Measurements from ENCODE around the gene WDR48. TPM values are rescaled to one million over a fixed set of nuclear protein-coding genes. Genes with fewer than 3 reads are reported as not detected.

Gene WDR48
- total and polyA plus RNA-seq, 2 experiments from 2014 or later, result 27.2 to 54.3 TPM

- no peak for ATAC-seq
- H3K27ac ChIP-seq (ENCODE audit: low read depth), result no peak overlapping the region
- H3K27ac Mint-ChIP-seq, result no peak overlapping the region
- no peak overlapping the region for H3K4me2 ChIP-seq
- no peaks in the 10 kb centered on the region for H3K4me1 Mint-ChIP-seq
- peaks cover 29% of the 10 kb centered on the region; the same call in 2 of the 3 replicates for H3K36me3 Mint-ChIP-seq (ENCODE audit: low read depth)
- H3F3A ChIP-seq (replicated peaks; ENCODE audit: low read depth), result no peaks in the 10 kb centered on the region
- H3K9me3 Mint-ChIP-seq, result no peaks in the 10 kb centered on the region
- DNase-seq (ENCODE audit: low spot score), result no peak
- no peaks in the 10 kb centered on the region for H3K27me3 ChIP-seq (ENCODE audit: insufficient read depth)
- TF ChIP-seq STAT1 (IDR thresholded peaks at IDR 0.05; ENCODE audit: unreplicated experiment) (no peak), EZH2phosphoT487 (IDR thresholded peaks at IDR 0.05; ENCODE audit: unreplicated experiment) (no peak), CREB1 (CRISPR knock-in tag; IDR thresholded peaks at IDR 0.05; ENCODE audit: low read depth) (no peak), ZNF462 (CRISPR knock-in tag; IDR thresholded peaks at IDR 0.05) (no peak), EZH2 (IDR thresholded peaks at IDR 0.05; ENCODE audit: low read depth, unreplicated experiment) (no peak)
- TF ChIP-seq, protein P1, sequence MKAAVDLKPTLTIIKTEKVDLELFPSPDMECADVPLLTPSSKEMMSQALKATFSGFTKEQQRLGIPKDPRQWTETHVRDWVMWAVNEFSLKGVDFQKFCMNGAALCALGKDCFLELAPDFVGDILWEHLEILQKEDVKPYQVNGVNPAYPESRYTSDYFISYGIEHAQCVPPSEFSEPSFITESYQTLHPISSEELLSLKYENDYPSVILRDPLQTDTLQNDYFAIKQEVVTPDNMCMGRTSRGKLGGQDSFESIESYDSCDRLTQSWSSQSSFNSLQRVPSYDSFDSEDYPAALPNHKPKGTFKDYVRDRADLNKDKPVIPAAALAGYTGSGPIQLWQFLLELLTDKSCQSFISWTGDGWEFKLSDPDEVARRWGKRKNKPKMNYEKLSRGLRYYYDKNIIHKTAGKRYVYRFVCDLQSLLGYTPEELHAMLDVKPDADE (IDR thresholded peaks at IDR 0.05), result no peak
- no peaks in the 10 kb centered on the region for H3K9me2 ChIP-seq (ENCODE audit: insufficient read depth)
- no peaks in the 10 kb centered on the region for H3K79me2 ChIP-seq (replicated peaks; ENCODE audit: insufficient read depth)
- H2AFZ ChIP-seq, result no peak overlapping the region
- H3K36me3 ChIP-seq (ENCODE audit: insufficient read depth), result peaks cover 41% of the 10 kb centered on the region
- H3K4me3 ChIP-seq, result no peak overlapping the region
- H3K4me1 ChIP-seq (ENCODE audit: insufficient read depth), result no peaks in the 10 kb centered on the region
- peaks cover 2% of the 10 kb centered on the region for H3K27me3 Mint-ChIP-seq (ENCODE audit: insufficient read depth, low read depth, poor library complexity)
- H3K4me3 Mint-ChIP-seq, result no peak overlapping the region
- H4K20me1 ChIP-seq (replicated peaks; ENCODE audit: insufficient read depth), result no peaks in the 10 kb centered on the region; the same call in 1 of the 2 replicates
Measured at GRCh38 chr3:39088889-39089288, 37.1 kb downstream of the WDR48 start.

All from GM23338 (cell line).